WI38 (cell line): ENCODE data around the gene SETBP1.

Experiments
- H3K4me3 ChIP-seq: 2 replicates; pipeline ENCODE4 v1.5.1; 2011; ENCODE audit warnings: low read depth, mild to moderate bottlenecking, control low read depth, low read length
- TF ChIP-seq, protein P1 (sequence below): IDR thresholded peaks from 2 replicates; pipeline ENCODE4 v1.5.1; 2012; ENCODE audit warnings: low read depth, mild to moderate bottlenecking, control low read depth, low read length

The SETBP1 gene

DNA sequence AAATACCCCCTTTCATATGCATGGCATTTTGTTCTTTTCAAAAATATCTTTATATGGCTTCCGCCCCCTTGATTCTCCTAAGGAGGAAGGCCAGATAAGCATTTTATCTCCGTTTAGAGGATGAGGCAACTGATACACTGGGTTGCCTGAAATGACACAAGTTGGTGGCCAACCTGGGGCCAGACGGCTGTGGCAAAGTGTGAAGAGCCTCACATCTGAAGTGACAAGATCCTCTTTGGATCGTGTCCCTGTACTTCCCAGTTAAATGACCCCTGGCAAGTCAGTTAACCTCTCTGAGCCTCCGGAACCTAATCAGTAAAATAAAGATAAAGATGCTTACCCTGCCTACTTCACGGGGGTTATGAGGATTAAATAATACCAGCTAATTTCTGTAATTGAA lies 4.6 kb downstream of the SETBP1 start:
- H3K4me3 ChIP-seq: no peak overlapping the region
- TF ChIP-seq, protein P1, sequence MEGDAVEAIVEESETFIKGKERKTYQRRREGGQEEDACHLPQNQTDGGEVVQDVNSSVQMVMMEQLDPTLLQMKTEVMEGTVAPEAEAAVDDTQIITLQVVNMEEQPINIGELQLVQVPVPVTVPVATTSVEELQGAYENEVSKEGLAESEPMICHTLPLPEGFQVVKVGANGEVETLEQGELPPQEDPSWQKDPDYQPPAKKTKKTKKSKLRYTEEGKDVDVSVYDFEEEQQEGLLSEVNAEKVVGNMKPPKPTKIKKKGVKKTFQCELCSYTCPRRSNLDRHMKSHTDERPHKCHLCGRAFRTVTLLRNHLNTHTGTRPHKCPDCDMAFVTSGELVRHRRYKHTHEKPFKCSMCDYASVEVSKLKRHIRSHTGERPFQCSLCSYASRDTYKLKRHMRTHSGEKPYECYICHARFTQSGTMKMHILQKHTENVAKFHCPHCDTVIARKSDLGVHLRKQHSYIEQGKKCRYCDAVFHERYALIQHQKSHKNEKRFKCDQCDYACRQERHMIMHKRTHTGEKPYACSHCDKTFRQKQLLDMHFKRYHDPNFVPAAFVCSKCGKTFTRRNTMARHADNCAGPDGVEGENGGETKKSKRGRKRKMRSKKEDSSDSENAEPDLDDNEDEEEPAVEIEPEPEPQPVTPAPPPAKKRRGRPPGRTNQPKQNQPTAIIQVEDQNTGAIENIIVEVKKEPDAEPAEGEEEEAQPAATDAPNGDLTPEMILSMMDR: no peak

DNA sequence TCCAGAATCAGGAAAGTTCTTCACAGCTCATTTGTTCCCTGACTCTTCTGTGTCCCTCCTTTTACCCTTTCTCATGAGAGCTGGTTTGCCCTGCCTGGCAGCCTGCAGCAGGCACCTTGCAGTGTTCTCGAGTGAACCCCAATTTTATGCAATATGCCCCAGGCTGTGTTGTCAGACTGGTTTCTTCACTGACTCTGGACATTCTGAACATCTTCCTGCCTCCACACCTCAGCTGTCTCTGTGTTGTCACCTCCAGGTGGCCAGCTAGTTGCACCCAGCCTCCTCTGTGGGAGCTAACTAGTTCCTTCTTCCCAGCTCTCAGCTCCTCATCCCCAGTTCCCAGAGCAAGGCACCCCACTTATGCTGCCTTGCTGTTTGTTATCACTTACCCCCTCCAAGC lies 5.5 kb downstream of the SETBP1 start:
- TF ChIP-seq, protein P1: no peak
- no peak overlapping the region for H3K4me3 ChIP-seq

DNA sequence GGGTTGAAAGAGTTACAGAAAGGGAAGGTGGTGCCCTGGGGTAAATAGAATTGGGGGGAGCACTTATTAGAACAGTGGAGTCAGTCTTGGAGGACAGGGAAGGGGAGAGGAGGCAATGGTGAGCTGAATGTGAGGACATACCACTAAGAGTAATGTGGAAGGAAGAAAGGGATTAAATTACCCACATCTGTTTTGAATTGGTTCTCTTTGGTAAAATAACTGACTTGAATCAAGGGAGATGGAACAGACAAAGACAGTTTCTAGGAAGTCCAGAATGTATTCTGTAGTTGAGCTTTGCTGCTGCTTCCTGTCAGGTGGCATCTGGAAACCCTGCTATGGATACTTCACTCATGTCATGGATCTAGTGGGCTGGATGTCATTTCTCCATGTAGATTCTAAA lies 6.7 kb downstream of the SETBP1 start:
- TF ChIP-seq, protein P1: no peak
- H3K4me3 ChIP-seq: no peak overlapping the region

DNA sequence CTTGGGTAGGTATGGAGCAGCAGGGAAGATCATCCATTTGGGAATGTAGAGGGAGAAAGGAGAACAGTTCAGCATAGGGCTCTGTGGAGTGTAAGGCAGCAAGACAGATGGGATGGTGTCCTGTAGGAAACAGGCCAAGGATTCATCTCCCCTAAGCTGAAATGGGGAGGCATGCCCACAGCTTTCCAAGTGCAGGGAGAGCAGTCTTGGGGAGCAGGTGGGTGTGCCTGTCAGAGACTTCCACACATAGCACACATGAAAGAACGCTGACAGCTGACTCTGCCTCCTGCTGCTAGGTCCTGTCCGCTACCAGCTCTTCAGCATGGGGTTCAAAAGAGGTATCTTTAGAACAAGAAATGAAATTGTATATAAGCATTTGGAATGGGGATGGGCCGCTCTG lies 9.0 kb downstream of the SETBP1 start:
- no peak overlapping the region for H3K4me3 ChIP-seq
- TF ChIP-seq, protein P1: no peak

DNA sequence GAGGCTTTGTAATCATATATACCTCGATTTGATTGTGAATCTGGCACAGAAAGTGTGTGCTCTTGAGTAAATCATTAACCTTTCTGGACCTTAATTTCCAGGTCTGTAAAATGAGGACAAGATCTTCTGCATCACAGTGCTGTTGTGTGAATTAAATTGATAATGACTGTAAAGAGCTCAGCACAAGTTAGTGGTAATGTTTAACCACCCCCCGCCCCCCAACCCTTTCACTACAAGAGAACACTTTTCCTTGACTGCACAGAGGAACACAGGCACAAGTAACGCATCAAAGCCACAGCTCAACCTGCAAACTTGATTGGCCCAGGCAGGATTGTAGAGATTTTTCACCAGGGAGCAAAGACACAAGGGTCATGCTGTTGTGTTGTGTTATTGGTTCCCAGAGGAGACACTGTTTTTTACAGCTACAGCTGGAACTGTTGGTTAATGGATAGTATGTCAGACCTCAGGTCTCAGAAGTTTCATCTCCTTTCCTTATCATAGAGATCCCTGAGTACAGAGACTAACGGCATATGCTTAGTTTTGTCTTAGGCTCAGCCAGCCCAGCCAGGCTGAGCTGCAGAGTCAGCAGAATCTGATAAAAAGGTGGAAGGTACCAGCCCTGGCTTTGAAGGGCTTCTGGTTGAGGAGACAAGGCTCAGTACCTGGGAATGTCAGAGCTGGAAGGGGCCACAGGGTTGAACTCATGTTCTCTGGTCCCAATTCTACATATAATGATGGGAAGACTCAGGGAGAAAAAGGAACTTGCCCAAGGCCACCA lies 10.6 kb downstream of the SETBP1 start:
- TF ChIP-seq, protein P1: no peak

DNA sequence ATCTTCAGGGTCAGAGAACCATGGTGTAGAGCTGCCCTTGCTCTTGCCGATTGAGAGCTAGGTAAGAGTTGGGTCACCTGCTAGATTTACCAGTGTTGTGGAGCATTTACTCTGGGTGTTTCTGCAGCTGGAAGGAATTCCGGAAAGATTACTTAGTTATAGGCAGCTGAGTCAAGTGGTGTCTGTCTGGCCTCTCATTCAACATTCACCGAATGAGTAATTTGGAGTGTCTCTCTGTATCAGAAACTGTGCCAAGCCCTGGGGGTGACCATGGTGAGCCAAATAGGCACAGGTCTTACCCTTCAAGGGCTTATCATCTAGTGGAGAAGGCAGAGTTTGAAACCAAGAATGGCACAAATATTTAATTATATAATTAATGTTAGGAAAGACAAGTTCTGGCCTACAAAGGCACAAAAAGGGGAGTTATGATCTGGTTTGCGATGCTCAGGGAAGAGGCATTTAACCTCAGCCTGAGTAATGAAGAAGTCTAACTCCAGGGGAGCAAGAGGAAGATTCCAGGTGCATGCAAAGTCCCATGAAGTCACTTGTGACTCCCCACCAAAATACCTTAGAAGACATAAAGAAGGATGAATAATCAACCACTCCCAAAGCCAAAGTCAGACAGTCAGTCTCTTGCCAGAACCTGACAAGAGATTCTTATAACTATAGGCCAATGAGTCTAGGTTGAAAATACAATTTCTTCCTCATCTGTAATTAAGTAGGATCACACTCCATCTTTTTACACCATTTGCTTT lies 12.5 kb downstream of the SETBP1 start:
- TF ChIP-seq, protein P1: no peak
- H3K4me3 ChIP-seq: no peak overlapping the region

More for the DNA sequence above, 10.6 kb downstream of the SETBP1 start:
- H3K4me3 ChIP-seq: no peak overlapping the region

DNA sequence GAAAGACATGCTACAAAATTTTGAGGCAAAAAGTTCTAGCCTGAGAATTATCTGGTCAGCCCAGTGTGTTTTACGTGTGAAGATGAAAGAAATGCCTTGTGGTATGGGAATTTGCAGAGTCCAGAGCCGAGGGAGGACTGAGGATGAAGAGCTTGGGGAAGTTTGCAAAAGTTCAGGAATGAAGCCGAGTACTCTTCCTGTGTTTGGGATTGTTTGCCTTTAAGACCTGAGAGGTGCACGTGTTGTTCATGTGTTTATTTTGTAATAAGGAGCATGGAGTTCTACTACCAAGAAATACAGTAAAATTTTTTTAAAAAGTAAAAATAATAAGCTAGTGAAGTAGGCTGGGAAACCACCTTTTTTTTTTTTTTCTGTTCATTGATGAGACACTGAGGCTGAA lies 14.8 kb downstream of the SETBP1 start:
- H3K4me3 ChIP-seq: no peak overlapping the region
- TF ChIP-seq, protein P1: no peak
